Measurements from ENCODE around the gene PLA2G4B. TPM values are rescaled to one million over a fixed set of nuclear protein-coding genes. Genes with fewer than 3 reads are reported as not detected.

The PLA2G4B gene
- total RNA-seq, 1 donor from 2014 or later, result 1.2 TPM

DNA sequence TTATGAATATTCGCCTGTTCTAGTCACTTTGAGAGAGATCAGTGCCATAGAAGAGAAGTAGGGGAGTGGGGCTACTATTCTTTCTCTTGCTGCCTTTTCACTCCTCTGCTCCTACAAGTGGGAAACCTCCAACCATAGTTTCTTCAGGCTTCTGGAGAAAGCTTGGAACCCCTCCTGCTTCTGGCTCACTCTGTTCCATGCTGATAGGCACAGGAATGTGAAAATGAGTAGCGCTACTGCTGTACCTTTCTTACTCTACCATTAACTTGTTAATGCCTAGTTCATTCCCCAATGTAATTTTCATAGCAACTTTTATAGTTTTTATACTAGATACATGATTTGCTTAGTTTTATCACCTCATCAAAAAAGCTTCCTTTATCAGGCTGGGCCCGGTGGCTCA is 37.5 kb upstream of the PLA2G4B start:
- DNase-seq (ENCODE audit: low read depth), result no peak
- no peak overlapping the region for H3K4me3 ChIP-seq (ENCODE audit: low read depth, low read length)
- TF ChIP-seq CTCF (conservative IDR thresholded peaks at IDR 0.05; ENCODE audit: low read depth, low read length), result no peak

DNA sequence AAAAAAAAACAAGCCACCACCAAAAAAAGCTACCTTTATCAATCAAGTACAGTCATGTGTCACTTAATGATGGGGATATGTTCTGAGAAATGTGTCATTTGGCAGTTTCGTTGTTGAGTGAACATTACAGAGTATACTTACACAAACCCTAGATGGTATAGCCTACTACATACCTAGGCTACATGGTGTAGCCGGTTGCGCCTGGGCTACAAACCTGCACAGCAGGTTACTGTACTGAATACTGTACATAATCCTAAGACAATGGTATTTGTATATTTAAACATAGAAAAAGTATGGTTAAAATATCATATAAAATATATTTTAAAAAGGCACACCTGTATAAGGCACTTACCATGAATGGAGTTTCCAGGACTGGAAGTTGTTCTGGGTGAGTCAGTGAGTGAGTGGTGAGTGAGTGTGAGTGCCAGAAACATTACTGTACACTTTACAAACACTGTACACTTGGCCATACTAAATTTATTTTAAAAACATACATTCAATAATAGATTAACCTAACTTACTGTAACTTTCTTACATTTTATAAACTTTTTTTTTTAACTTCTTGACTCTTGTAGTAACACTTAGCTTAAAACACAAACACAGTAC is 36.7 kb upstream of the PLA2G4B start:
- TF ChIP-seq CTCF (conservative IDR thresholded peaks at IDR 0.05; ENCODE audit: low read depth, low read length), result no peak
- H3K4me3 ChIP-seq (ENCODE audit: low read depth, low read length), result no peak overlapping the region
- no peak for DNase-seq (ENCODE audit: low read depth)

DNA sequence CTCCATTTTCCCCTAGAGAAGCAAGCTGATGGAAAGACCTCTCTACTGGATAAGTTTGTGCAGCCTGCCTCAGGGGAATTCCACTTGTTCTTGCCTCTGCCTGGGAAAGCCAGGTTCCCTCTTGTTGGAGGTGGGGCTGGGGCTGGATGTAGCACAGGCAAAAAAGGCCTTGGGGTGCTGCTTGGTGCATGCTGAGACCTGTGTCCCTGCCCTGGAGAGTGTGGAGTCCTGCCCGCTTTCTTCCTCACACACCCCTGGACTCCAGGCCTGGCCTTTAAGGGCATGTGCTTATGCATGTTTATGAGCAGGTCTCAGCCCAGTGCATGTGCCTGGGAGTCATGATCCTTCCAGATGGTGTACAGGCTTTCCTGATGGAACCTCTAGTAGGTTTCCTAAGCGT is 34.3 kb upstream of the PLA2G4B start:
- DNase-seq (ENCODE audit: low read depth), result no peak
- no peak overlapping the region for H3K4me3 ChIP-seq (ENCODE audit: low read depth, low read length)
- no peak for TF ChIP-seq CTCF (conservative IDR thresholded peaks at IDR 0.05; ENCODE audit: low read depth, low read length)

DNA sequence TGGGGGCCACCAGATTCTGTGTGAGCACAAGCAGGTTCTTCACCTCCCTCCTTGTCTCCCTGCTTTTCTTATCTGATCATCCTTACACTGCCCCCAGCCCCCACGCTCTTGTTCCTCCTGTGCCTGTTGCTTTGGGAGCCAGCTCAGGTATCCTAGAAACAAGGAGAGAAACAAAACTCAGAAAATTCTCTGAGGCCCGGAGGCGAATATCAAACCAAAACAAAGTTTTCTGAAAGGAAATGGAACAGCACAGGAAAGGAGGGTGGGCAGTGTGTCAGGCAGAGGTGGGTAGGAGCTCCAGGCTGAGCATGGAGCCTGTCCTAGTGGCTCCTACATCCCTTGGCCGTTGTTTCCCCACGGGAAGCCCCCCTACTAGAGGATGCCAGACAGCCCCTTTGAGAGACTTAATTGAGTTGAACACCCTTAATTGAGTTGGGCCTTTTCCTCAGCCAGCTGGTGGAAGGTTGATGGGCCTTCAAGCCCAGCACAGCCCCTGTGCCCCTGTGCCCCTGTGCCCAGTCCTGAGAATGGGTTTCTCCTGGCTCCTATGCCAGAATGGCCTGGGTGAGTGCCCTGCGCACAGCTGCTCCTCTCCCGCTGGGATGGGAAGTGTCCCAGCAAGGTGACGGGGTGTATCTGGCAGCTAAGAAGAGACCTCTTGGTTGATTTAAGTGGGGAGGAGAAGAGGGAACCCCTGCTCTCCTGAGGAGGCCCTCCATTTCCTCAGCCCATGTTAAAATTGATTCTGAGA is 33.6 kb upstream of the PLA2G4B start:
- TF ChIP-seq CTCF (conservative IDR thresholded peaks at IDR 0.05; ENCODE audit: low read depth, low read length), result no peak
- no peak for DNase-seq (ENCODE audit: low read depth)
- no peak overlapping the region for H3K4me3 ChIP-seq (ENCODE audit: low read depth, low read length)

GRCh38 chr15:41805711-41806110 is 32.9 kb upstream of the PLA2G4B start:
- H3K4me3 ChIP-seq (ENCODE audit: low read depth, low read length), result no peak overlapping the region
- TF ChIP-seq CTCF (conservative IDR thresholded peaks at IDR 0.05; ENCODE audit: low read depth, low read length), result no peak

GRCh38 chr15:41806291-41807181 is 32.1 kb upstream of the PLA2G4B start:
- TF ChIP-seq CTCF (conservative IDR thresholded peaks at IDR 0.05; ENCODE audit: low read depth, low read length), result peak; percentile 54
- H3K4me3 ChIP-seq (ENCODE audit: low read depth, low read length), result no peak overlapping the region
- no peak for DNase-seq (ENCODE audit: low read depth)

More at GRCh38 chr15:41805711-41806110, 32.9 kb upstream of the PLA2G4B start:
- no peak for DNase-seq (ENCODE audit: low read depth)
